ENCODE results near the gene MAN1A1.

DNA sequence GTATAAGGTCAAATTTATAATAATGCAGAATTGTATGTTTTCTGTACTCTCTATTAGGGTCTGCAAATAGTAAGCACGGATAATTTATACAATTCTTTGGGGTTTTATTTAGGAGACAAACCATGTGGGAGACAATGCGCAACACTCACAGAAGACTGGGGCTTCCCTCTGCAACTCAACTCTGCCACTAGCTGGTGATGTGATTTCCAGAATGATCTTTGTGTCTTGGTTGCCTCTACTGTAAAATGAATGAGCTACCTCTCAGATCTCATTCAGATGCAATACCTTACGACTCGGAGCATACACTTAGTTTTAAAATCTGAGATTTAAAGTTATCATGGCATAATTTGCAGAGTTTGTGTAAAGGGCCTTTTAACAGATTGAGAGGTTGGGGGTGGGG, 6.4 kb downstream of the MAN1A1 start:
- TF ChIP-seq CTCF (IDR thresholded peaks at IDR 0.05) (no peak), POLR2A (IDR thresholded peaks at IDR 0.05) (no peak)

All from body of pancreas (tissue), 4 donors.